Peyer's patch (tissue), 4 donors: ENCODE data around the gene INHBE.

Source experiments
- CTCF ChIP-seq, 6 experiments: fragments of 450-650 bp in 4 of 6; fragments of 200-600 bp in 2 of 6; sonication (generic) in 1 of 6; IDR thresholded peaks; one replicate each; pipeline ENCODE4 v1.5.1; 2017 to 2019; ENCODE audit warnings: antibody characterized with exemption in 6 of 6, mild to moderate bottlenecking in 3 of 6, moderate library complexity in 1 of 6
- POLR2A ChIP-seq, 2 donors: fragments of 450-650 bp; IDR thresholded peaks; one replicate each; pipeline ENCODE4 v1.5.1; 2017; ENCODE audit warnings: antibody characterized with exemption in 2 of 2, mild to moderate bottlenecking in 2 of 2, moderate library complexity in 2 of 2

- no peak for TF ChIP-seq CTCF (IDR thresholded peaks at IDR 0.05)
- TF ChIP-seq POLR2A (IDR thresholded peaks at IDR 0.05) = no peak
Measured at GRCh38 chr12:57429473-57430111, 25.5 kb upstream of the INHBE start.
